HEK293 (cell line): Measurements from ENCODE around the gene INO80.

ENCODE experiments used
- CTCF ChIA-PET: fragments of 350-600 bp; formaldehyde crosslinking; extraction: SDS; loops from one replicate; lab custom pipeline; 2021; ENCODE audit warnings: antibody characterized with exemption; lab: Yijun Ruan, JAX
- POLR2A ChIA-PET: fragments of 300-600 bp; formaldehyde crosslinking; extraction: SDS; loops from one replicate; lab custom pipeline; 2020; ENCODE audit warnings: antibody characterized with exemption, inconsistent platforms; lab: Yijun Ruan, JAX
- H3K27ac ChIP-seq: fragments of 200-500 bp; sonication (Bioruptor generic); 2 replicates; pipeline ENCODE4 v1.5.1; 2014; ENCODE audit warnings: low read depth, low read length, control low read depth, inconsistent platforms; ENCODE audit errors: extremely low read depth
- H3K36me3 ChIP-seq, 2 experiments: fragments of 200-500 bp in 1 of 2; sonication (Bioruptor generic) in 1 of 2; 1 replicate in 1 of 2; 2 replicates in 1 of 2; pipeline ENCODE4 v1.5.1; 2014 to 2017; ENCODE audit warnings: inconsistent platforms in 2 of 2, low read length in 2 of 2; ENCODE audit not compliant: control insufficient read depth in 2 of 2, insufficient read depth in 1 of 2
- H3K4me1 ChIP-seq: fragments of 200-500 bp; sonication (Bioruptor generic); 2 replicates; pipeline ENCODE4 v1.5.1; 2014; ENCODE audit warnings: mild to moderate bottlenecking, low read length, inconsistent platforms; ENCODE audit not compliant: control insufficient read depth, insufficient read depth
- H3K4me3 ChIP-seq: 2 replicates; pipeline ENCODE4 v1.5.1; 2011; ENCODE audit warnings: low read depth, mild to moderate bottlenecking, control low read depth, low read length, moderate library complexity
- H3K9me3 ChIP-seq: fragments of 200-500 bp; sonication (Bioruptor generic); 2 replicates; pipeline ENCODE4 v1.5.1; 2014; ENCODE audit warnings: low read depth, low read length, inconsistent platforms; ENCODE audit not compliant: control insufficient read depth, insufficient read depth
- GLIS2 ChIP-seq: fragments of 450-650 bp; formaldehyde crosslinking; IDR thresholded peaks from 2 replicates; pipeline ENCODE4 v1.5.1; 2016; ENCODE audit warnings: missing biosample characterization, missing genetic modification characterization
- KLF16 ChIP-seq: fragments of 450-650 bp; formaldehyde crosslinking; IDR thresholded peaks from 2 replicates; pipeline ENCODE4 v1.5.1; 2017; ENCODE audit warnings: missing biosample characterization, missing genetic modification characterization
- SALL2 ChIP-seq: fragments of 450-650 bp; formaldehyde crosslinking; IDR thresholded peaks from 2 replicates; pipeline ENCODE4 v1.5.0; 2017; ENCODE audit warnings: missing biosample characterization, mild to moderate bottlenecking, missing genetic modification characterization, borderline replicate concordance
- ZBTB17 ChIP-seq: fragments of 450-650 bp; formaldehyde crosslinking; IDR thresholded peaks from 2 replicates; pipeline ENCODE4 v1.5.1; 2016; ENCODE audit warnings: missing biosample characterization, missing genetic modification characterization
- ZNF132 ChIP-seq: fragments of 450-650 bp; formaldehyde crosslinking; IDR thresholded peaks from 2 replicates; pipeline ENCODE4 v1.5.1; 2017; ENCODE audit warnings: missing biosample characterization, missing genetic modification characterization, borderline replicate concordance
- ZNF2 ChIP-seq: fragments of 450-650 bp; formaldehyde crosslinking; IDR thresholded peaks from 2 replicates; pipeline ENCODE4 v1.5.1; 2016; ENCODE audit warnings: missing biosample characterization, missing genetic modification characterization
- ZNF211 ChIP-seq: fragments of 450-650 bp; formaldehyde crosslinking; IDR thresholded peaks from 2 replicates; pipeline ENCODE4 v1.5.1; 2016; ENCODE audit warnings: low read depth, missing biosample characterization, missing genetic modification characterization
- ZNF239 ChIP-seq: fragments of 450-650 bp; formaldehyde crosslinking; IDR thresholded peaks from 2 replicates; pipeline ENCODE4 v1.5.1; 2016; ENCODE audit warnings: missing biosample characterization, missing genetic modification characterization
- ZNF24 ChIP-seq: fragments of 450-650 bp; formaldehyde crosslinking; IDR thresholded peaks from 2 replicates; pipeline ENCODE4 v1.5.1; 2016; ENCODE audit warnings: missing biosample characterization, missing genetic modification characterization
- ZNF292 ChIP-seq: fragments of 450-650 bp; formaldehyde crosslinking; IDR thresholded peaks from 2 replicates; pipeline ENCODE4 v1.5.1; 2016; ENCODE audit warnings: low read depth, missing biosample characterization, missing genetic modification characterization, borderline replicate concordance
- ZNF529 ChIP-seq: fragments of 450-650 bp; formaldehyde crosslinking; IDR thresholded peaks from 2 replicates; pipeline ENCODE4 v1.5.1; 2017; ENCODE audit warnings: missing genetic modification characterization, missing biosample characterization; ENCODE audit not compliant: insufficient replicate concordance
- ZNF660 ChIP-seq: fragments of 450-650 bp; IDR thresholded peaks from 2 replicates; pipeline ENCODE4 v1.5.1; 2018; ENCODE audit warnings: missing biosample characterization, mild to moderate bottlenecking, missing genetic modification characterization
- TF ChIP-seq, protein P1 (sequence below): fragments of 450-650 bp; formaldehyde crosslinking; IDR thresholded peaks from 2 replicates; pipeline ENCODE4 v1.5.1; 2017; ENCODE audit warnings: missing biosample characterization, missing genetic modification characterization
- TF ChIP-seq, protein P2 (sequence below): fragments of 450-650 bp; formaldehyde crosslinking; IDR thresholded peaks from 2 replicates; pipeline ENCODE4 v1.5.1; 2016; ENCODE audit warnings: missing biosample characterization, missing genetic modification characterization
- TF ChIP-seq, protein P3 (sequence below): fragments of 450-650 bp; formaldehyde crosslinking; IDR thresholded peaks from 2 replicates; pipeline ENCODE4 v1.5.1; 2016; ENCODE audit warnings: missing biosample characterization, missing genetic modification characterization, borderline replicate concordance

The INO80 gene

DNA sequence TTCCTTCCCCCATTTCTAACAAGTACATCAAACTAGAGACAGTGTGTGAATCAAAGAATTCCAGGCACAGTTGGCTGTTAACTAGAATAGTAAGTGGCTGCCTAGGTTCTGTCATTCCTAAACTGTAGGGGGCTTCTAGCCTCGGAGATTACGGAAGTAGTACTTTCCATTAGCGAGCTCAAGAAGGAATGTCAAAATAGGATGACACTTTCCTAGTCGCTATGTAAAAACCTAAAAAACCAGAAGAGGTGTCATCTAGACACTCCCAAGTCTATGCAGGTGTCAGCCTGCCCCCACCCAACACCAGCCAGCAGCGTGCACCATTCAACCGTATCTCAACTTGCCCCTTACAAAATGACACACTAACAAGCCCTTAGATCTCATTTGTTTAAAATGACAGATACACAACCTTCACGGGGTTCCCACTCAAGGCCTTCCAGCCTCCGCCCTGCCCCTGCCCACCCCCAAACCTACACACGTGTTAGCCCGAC, 874 bp downstream of the INO80 start (continued):
- TF ChIP-seq ZBTB17 (tag by site-specific recombination) (no peak), ZNF211 (tag by site-specific recombination) (no peak), KLF16 (tag by site-specific recombination) (peak; percentile 73; the same call in 1 of the 2 replicates), ZNF660 (tag by site-specific recombination) (no peak), ZNF292 (tag by site-specific recombination) (no peak), ZNF24 (tag by site-specific recombination) (no peak), ZNF2 (tag by site-specific recombination) (no peak), GLIS2 (peak; percentile 59; the same call in 1 of the 2 replicates)
- TF ChIP-seq, protein P1, sequence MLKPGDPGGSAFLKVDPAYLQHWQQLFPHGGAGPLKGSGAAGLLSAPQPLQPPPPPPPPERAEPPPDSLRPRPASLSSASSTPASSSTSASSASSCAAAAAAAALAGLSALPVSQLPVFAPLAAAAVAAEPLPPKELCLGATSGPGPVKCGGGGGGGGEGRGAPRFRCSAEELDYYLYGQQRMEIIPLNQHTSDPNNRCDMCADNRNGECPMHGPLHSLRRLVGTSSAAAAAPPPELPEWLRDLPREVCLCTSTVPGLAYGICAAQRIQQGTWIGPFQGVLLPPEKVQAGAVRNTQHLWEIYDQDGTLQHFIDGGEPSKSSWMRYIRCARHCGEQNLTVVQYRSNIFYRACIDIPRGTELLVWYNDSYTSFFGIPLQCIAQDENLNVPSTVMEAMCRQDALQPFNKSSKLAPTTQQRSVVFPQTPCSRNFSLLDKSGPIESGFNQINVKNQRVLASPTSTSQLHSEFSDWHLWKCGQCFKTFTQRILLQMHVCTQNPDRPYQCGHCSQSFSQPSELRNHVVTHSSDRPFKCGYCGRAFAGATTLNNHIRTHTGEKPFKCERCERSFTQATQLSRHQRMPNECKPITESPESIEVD = no peak
- TF ChIP-seq, protein P2, sequence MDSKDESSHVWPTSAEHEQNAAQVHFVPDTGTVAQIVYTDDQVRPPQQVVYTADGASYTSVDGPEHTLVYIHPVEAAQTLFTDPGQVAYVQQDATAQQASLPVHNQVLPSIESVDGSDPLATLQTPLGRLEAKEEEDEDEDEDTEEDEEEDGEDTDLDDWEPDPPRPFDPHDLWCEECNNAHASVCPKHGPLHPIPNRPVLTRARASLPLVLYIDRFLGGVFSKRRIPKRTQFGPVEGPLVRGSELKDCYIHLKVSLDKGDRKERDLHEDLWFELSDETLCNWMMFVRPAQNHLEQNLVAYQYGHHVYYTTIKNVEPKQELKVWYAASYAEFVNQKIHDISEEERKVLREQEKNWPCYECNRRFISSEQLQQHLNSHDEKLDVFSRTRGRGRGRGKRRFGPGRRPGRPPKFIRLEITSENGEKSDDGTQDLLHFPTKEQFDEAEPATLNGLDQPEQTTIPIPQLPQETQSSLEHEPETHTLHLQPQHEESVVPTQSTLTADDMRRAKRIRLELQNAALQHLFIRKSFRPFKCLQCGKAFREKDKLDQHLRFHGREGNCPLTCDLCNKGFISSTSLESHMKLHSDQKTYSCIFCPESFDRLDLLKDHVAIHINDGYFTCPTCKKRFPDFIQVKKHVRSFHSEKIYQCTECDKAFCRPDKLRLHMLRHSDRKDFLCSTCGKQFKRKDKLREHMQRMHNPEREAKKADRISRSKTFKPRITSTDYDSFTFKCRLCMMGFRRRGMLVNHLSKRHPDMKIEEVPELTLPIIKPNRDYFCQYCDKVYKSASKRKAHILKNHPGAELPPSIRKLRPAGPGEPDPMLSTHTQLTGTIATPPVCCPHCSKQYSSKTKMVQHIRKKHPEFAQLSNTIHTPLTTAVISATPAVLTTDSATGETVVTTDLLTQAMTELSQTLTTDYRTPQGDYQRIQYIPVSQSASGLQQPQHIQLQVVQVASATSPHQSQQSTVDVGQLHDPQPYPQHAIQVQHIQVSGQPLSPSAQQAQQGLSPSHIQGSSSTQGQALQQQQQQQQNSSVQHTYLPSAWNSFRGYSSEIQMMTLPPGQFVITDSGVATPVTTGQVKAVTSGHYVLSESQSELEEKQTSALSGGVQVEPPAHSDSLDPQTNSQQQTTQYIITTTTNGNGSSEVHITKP (tag by site-specific recombination) = peak; percentile 52; the same call in 1 of the 2 replicates
- TF ChIP-seq, all 188 proteins: peak for 13

DNA sequence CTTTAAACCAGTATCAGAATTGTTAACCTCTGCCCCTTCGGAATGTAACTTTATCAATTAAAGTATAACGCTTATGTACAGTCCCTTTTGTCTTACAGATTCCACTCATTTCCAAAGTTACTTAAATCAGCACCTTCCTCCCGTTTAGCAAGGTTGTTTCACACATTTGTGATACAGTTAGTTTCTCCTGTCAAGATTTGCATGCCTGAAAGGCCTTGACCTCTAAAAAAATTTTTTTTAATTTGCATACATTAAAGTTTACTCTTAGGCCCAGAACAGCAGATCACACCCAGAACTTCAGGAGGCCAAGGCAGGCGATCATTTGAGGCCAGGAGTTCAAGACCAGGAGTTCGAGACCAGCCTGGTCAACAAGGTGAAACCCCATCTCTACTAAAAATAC, 9.1 kb downstream of the INO80 start:
- CTCF ChIA-PET = no interaction called here
- H3K27ac ChIP-seq = no peak overlapping the region
- no peaks in the 10 kb centered on the region for H3K9me3 ChIP-seq
- H3K36me3 ChIP-seq = peaks cover 0 to 5% of the 10 kb centered on the region in 2 experiments; a peak in 2 of 3 replicates
- POLR2A ChIA-PET = no interaction called here
- H3K4me1 ChIP-seq = no peaks in the 10 kb centered on the region
- no peak overlapping the region for H3K4me3 ChIP-seq
- TF ChIP-seq ZNF529 = no peak
- TF ChIP-seq SALL2 (tag by site-specific recombination) = no peak
- no peak for TF ChIP-seq ZNF239
- TF ChIP-seq ZNF132 (tag by site-specific recombination) = no peak
- TF ChIP-seq, protein P3, sequence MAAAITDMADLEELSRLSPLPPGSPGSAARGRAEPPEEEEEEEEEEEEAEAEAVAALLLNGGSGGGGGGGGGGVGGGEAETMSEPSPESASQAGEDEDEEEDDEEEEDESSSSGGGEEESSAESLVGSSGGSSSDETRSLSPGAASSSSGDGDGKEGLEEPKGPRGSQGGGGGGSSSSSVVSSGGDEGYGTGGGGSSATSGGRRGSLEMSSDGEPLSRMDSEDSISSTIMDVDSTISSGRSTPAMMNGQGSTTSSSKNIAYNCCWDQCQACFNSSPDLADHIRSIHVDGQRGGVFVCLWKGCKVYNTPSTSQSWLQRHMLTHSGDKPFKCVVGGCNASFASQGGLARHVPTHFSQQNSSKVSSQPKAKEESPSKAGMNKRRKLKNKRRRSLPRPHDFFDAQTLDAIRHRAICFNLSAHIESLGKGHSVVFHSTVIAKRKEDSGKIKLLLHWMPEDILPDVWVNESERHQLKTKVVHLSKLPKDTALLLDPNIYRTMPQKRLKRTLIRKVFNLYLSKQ = no peak
- TF ChIP-seq, all 188 proteins: peak for 0
